ENCODE data around the gene TOP2A. TPM values are rescaled to one million over a fixed set of nuclear protein-coding genes. Genes with fewer than 3 reads are reported as not detected.

The TOP2A gene
- total RNA-seq, 3 donors from 2014 or later (not counting 1 experiment from before 2014, with no cell fraction given): 2.0 to 6.4 (median 4.6) TPM

GRCh38 chr17:40358323-40359038 is 59.2 kb downstream of the TOP2A start:
- DNase-seq: peak; percentile 86 to 94
- Mint-ChIP-seq H3K9me3 (no peaks in the 10 kb centered on the region), H3K36me3 (no peaks in the 10 kb centered on the region), H3K4me3 (no peak overlapping the region), H3K4me1 (peaks cover 9 to 31% of the 10 kb centered on the region in 2 donors), H3K27me3 (ENCODE audit: low read depth in 2 of 2) (peaks cover 7 to 18% of the 10 kb centered on the region in 2 donors), H3K27ac (no peak overlapping the region)
- peak; percentile 95 for TF ChIP-seq CTCF (IDR thresholded peaks at IDR 0.05)
- peak; percentile 64 to 78 (median 75) for ATAC-seq
- 21% methylated on average over 12 of the region's 17 CpGs for WGBS (ENCODE audit: insufficient coverage)
- H3K27me3 ChIP-seq (ENCODE audit: control insufficient read depth, insufficient read depth, low read length): peaks cover 5% of the 10 kb centered on the region
- intact Hi-C loops (cut with micrococcal nuclease): loop anchor here (1.0 kb wide), 3 partner anchors 57 to 202 kb away; no protein-coding TSS in a partner anchor
- no peak overlapping the region for H3K4me3 ChIP-seq (ENCODE audit: low read length)
- peaks cover 22% of the 10 kb centered on the region for H3K4me1 ChIP-seq (ENCODE audit: control insufficient read depth, insufficient read depth, low read length)
- no peak overlapping the region for H3K27ac ChIP-seq (ENCODE audit: low read length)
- peaks cover 27% of the 10 kb centered on the region for H3K36me3 ChIP-seq (ENCODE audit: control insufficient read depth, insufficient read depth, low read length)
- H3K9me3 ChIP-seq (ENCODE audit: control insufficient read depth, insufficient read depth, low read length): no peaks in the 10 kb centered on the region

GRCh38 chr17:40356990-40357881 is 60.5 kb downstream of the TOP2A start:
- no peak overlapping the region for H3K27ac ChIP-seq (ENCODE audit: low read length)
- 92% methylated on average over 14 of the region's 19 CpGs for WGBS (ENCODE audit: insufficient coverage)
- peaks cover 26% of the 10 kb centered on the region for H3K4me1 ChIP-seq (ENCODE audit: control insufficient read depth, insufficient read depth, low read length)
- H3K27ac Mint-ChIP-seq: no peak overlapping the region
- peaks cover 36% of the 10 kb centered on the region for H3K36me3 ChIP-seq (ENCODE audit: control insufficient read depth, insufficient read depth, low read length)
- no peak for TF ChIP-seq CTCF (IDR thresholded peaks at IDR 0.05)
- peaks cover 10 to 29% of the 10 kb centered on the region in 2 donors for H3K4me1 Mint-ChIP-seq
- peak in 1 of 2 donors; percentile 23 for DNase-seq
- H3K27me3 ChIP-seq (ENCODE audit: control insufficient read depth, insufficient read depth, low read length): peaks cover 2% of the 10 kb centered on the region
- no peak overlapping the region for H3K4me3 ChIP-seq (ENCODE audit: low read length)
- peaks cover 7 to 15% of the 10 kb centered on the region in 2 donors for H3K27me3 Mint-ChIP-seq (ENCODE audit: low read depth in 2 of 2)
- intact Hi-C loops (cut with micrococcal nuclease): no loop called here
- H3K4me3 Mint-ChIP-seq: no peak overlapping the region
- no peaks in the 10 kb centered on the region for H3K36me3 Mint-ChIP-seq
- ATAC-seq: no peak
- H3K9me3 ChIP-seq (ENCODE audit: control insufficient read depth, insufficient read depth, low read length): no peaks in the 10 kb centered on the region
- H3K9me3 Mint-ChIP-seq: no peaks in the 10 kb centered on the region

- intact Hi-C loops (cut with micrococcal nuclease): loop anchor here (1.0 to 2.0 kb wide), 2 partner anchors 53 to 153 kb away; no protein-coding TSS in a partner anchor
- Histone ChIP-seq H3K4me1 (ENCODE audit: control insufficient read depth, insufficient read depth, low read length) (peaks cover 27% of the 10 kb centered on the region), H3K27ac (ENCODE audit: low read length) (no peak overlapping the region), H3K9me3 (ENCODE audit: control insufficient read depth, insufficient read depth, low read length) (no peaks in the 10 kb centered on the region), H3K4me3 (ENCODE audit: low read length) (no peak overlapping the region), H3K27me3 (ENCODE audit: control insufficient read depth, insufficient read depth, low read length) (no peaks in the 10 kb centered on the region), H3K36me3 (ENCODE audit: control insufficient read depth, insufficient read depth, low read length) (peaks cover 44% of the 10 kb centered on the region)
- no peak overlapping the region for H3K4me3 Mint-ChIP-seq
- H3K27me3 Mint-ChIP-seq (ENCODE audit: low read depth in 2 of 2): peaks cover 7 to 9% of the 10 kb centered on the region in 2 donors
- no peaks in the 10 kb centered on the region for H3K36me3 Mint-ChIP-seq
- ATAC-seq: no peak
- peak in 1 of 2 donors; percentile 27 for DNase-seq
- H3K4me1 Mint-ChIP-seq: peaks cover 10 to 37% of the 10 kb centered on the region in 2 donors
- no peak overlapping the region for H3K27ac Mint-ChIP-seq
- H3K9me3 Mint-ChIP-seq: no peaks in the 10 kb centered on the region
- TF ChIP-seq CTCF (IDR thresholded peaks at IDR 0.05): no peak
- WGBS (ENCODE audit: insufficient coverage): 96% methylated on average over 30 of the region's 33 CpGs
Observed at GRCh38 chr17:40355804-40356758, 61.6 kb downstream of the TOP2A start.

All from natural killer cell (primary cell).